ENCODE data around the gene PDE8B.

PDE8B gene

GRCh38 chr5:77192441-77193050 lies 17.9 kb upstream of the PDE8B start:
- no peak for DNase-seq

GRCh38 chr5:77194762-77195161 lies 15.7 kb upstream of the PDE8B start:
- no peak for DNase-seq

- DNase-seq = no peak
Observed at GRCh38 chr5:77197840-77198554, 12.5 kb upstream of the PDE8B start.

- DNase-seq = no peak
Observed at GRCh38 chr5:77200663-77201062, 9.8 kb upstream of the PDE8B start.

GRCh38 chr5:77202145-77202544 lies 8.3 kb upstream of the PDE8B start:
- DNase-seq = no peak

- no peak for DNase-seq
Observed at GRCh38 chr5:77204967-77205366, 5.5 kb upstream of the PDE8B start.

- DNase-seq = no peak
Observed at GRCh38 chr5:77208507-77209163, 1.8 kb upstream of the PDE8B start.

- no peak for DNase-seq
Observed at GRCh38 chr5:77209495-77210090, 887 bp upstream of the PDE8B start.

- DNase-seq = no peak
Observed at GRCh38 chr5:77210964-77211690, 647 bp downstream of the PDE8B start.

GRCh38 chr5:77211691-77212047 lies 1.2 kb downstream of the PDE8B start:
- no peak for DNase-seq

- DNase-seq = no peak
Observed at GRCh38 chr5:77213601-77214000, 3.1 kb downstream of the PDE8B start.

- no peak for DNase-seq
Observed at GRCh38 chr5:77214151-77214550, 3.7 kb downstream of the PDE8B start.

- no peak for DNase-seq
Observed at GRCh38 chr5:77218263-77218662, 7.8 kb downstream of the PDE8B start.

GRCh38 chr5:77221115-77221514 lies 10.6 kb downstream of the PDE8B start:
- no peak for DNase-seq

- no peak for DNase-seq
Observed at GRCh38 chr5:77222722-77223121, 12.2 kb downstream of the PDE8B start.

- no peak for DNase-seq
Observed at GRCh38 chr5:77223653-77224052, 13.2 kb downstream of the PDE8B start.

GRCh38 chr5:77224672-77225355 lies 14.3 kb downstream of the PDE8B start:
- DNase-seq = no peak

- DNase-seq = no peak
Observed at GRCh38 chr5:77225531-77225930, 15.1 kb downstream of the PDE8B start.

- DNase-seq = no peak
Observed at GRCh38 chr5:77229887-77230286, 19.4 kb downstream of the PDE8B start.

- no peak for DNase-seq
Observed at GRCh38 chr5:77230727-77231470, 20.4 kb downstream of the PDE8B start.

GRCh38 chr5:77231471-77232138 lies 21.1 kb downstream of the PDE8B start:
- no peak for DNase-seq

Data from activated naive CD4-positive, alpha-beta T cell treated with Interleukin-2 at 50 U/mL for 16 hours (primary cell).